ENCODE data around the gene IL36B.

GRCh38 chr2:113039158-113039557 lies 13.5 kb downstream of the IL36B start:
- TF ChIP-seq TAF1 (IDR thresholded peaks at IDR 0.05; ENCODE audit: borderline replicate concordance, low read depth, low read length) (no peak), POLR2A (IDR thresholded peaks at IDR 0.05; ENCODE audit: low read depth, low read length) (no peak)

All from GM12892 (cell line).